Measurements from ENCODE around the gene NR3C1. TPM values are rescaled to one million over a fixed set of nuclear protein-coding genes. Genes with fewer than 3 reads are reported as not detected.

Gene NR3C1
- polyA plus RNA-seq, 4 donors: 37.5 to 42.2 (median 38.4) TPM

DNA sequence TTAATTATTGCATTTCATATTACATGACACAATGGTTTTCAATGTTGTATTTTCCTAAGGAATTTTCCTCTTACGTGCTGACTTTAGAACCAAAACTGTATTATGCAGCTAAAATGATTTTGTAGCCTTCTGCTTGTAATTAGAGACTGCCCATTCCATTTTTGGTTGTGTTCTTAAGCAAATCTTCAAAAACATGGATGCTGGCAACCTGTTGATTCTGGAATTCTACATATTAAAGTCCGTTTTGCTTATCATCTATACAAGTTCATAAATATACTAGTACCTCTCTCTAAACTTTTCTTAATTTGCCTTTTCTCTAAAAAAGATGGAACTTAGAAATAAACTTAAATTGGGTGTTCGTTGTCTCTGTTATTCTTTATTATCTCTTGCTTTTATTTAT is 88.3 kb downstream of the NR3C1 start:
- DNase-seq (ENCODE audit: low read depth in 4 of 4, low spot score in 3 of 4): no peak

DNA sequence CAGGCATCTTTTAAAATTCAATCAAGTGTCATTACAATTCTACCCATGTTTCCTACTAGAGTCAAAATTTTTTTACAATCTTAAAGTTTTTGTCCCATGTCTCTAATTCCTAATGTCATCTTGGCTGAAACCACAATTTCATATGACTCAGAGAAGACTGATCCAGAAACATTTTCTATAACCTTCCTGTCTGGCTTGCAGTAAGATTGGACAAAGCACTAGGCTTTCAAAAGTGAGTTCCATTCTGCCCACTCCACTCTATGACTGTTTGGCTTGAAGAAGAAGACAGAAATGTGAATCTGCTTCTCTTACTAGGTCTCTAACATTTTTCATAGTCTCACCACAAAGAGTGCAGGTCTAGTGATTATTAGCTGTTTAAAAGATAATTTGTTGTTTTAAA is 88.8 kb downstream of the NR3C1 start:
- no peak for DNase-seq (ENCODE audit: low read depth in 4 of 4, low spot score in 3 of 4)

DNA sequence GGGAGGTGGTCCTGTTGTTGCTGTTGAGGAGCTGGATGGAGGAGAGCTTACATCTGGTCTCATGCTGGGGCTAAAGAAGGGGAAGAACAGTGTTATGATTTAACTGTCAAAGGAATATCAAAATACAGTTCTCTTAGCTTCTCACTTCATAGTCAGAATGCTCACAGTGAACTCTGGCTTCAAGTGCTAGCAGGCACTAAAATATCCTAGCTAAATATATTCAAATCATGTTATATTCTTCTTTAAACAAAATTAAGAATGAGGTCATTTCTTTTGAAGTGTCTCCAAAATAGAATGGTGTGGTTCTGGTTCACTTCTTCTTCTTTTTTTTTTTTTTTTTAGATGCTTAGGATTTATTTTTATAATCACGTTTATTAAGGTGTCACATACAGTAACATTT is 89.4 kb downstream of the NR3C1 start:
- no peak for DNase-seq (ENCODE audit: low read depth in 4 of 4, low spot score in 3 of 4)

DNA sequence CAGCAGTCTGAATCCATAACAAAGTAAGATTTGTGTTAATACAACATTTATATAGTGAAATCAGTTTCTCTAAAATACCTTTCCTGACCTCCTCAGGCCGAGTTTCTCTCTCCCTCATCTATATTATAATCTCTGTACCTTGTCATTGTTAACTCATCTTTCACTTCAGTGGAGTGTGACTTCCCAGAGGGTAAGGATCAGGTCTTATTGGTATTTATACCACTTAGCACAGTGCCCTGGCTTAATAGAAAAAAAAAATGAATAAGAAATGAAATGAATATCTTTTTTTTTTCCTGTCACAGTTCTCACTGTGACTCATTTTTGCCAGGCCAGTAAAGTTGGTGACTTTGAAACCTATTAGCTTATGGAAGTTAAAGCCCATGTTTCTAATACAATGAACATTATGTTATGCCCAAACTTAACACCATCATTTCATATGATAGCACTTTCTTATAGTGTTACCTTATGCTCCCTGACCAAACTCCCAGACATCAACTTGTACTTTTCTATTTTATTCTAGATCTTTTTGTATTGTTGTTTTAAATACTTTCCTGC is 90.1 kb downstream of the NR3C1 start:
- DNase-seq (ENCODE audit: low read depth in 4 of 4, low spot score in 3 of 4): no peak

DNA sequence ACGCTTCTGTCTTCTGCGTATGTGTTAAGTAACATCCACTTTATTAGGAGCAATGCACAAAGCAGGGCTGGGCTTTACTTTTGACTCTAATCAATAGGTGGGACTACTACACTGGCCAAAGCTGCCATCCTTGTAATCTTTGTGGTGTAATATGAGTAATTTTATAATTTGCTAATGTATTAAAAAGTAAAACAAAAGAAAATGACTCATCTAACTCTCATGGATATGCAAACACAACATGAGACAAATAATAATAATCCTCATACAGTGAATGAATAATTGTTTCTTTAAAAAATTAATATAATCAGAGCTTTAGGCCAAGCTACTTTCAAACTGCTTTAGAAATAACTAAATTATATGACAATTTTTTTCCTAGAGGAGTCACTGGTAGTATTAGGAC is 90.7 kb downstream of the NR3C1 start:
- no peak for DNase-seq (ENCODE audit: low read depth in 4 of 4, low spot score in 3 of 4)

DNA sequence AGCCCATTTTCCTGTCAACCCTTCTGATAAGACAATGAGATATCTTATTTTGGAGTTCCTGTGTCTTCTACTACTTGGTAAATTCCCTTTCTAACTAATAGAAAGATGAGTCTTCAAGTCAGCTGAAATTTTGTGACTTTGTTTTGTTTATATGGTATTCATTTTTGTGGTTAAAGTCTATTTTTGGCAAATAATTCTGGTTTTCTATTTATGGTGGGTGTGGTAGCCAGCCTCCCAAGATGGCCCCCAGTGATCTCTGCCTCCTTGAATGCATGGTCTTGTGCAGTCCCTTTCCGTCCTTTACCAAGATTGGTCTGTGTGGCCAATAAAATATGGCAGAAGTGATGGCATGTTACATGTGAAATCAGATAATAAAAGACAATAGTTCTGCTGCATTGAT is 91.5 kb downstream of the NR3C1 start:
- DNase-seq (ENCODE audit: low read depth in 4 of 4, low spot score in 3 of 4): no peak

DNA sequence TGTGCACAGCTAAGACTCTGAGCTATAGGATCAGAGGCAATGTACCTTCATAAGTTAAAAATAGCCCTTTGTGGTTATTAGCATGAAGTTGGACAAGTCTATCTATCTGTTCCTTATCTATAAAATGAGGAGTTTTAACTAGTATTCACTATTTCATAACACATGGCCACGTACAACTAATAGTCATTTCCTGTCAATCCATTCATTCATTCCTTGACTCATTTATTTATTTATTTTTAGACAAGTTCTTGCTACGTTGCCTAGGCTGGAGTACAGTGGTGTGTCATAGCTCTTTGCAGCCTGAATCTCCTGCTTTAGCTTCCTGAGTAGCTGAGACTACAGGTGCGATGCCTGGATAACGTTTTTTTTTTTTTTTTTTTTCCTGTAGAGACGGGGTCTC is 92.1 kb downstream of the NR3C1 start:
- DNase-seq (ENCODE audit: low read depth in 4 of 4, low spot score in 3 of 4): no peak

DNA sequence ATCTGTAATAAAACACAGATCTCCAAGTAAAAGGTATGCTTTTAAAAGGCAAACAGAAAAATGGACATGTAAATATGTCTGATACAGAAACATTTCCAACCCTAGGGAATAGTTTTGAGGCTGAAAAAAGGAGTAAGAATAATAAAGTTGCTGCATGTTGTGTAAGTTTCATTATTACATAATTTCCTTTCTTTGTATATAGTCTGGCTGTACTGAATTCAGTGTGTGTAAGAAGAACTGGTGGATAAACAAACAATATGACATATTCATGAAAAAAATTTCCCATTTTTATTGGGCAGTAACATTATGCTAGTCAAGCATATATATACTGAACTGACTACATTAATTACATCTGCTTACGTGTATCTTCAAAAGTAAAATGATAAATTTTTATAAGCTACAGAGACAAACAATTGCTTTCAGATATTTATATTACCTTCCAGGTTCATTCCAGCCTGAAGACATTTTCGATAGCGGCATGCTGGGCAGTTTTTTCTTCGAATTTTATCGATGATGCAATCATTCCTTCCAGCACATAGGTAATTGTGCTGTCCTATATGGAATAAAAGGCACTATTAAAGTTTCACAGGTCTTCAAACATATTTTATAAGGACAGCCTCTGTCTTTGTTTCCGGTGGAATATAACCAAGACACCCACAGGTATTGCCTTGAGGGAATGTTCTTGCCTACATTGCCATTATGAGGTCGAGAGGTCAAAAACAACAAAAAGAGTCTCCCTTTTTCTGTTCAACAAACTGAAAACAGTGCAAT is 93.6 kb downstream of the NR3C1 start:
- DNase-seq (ENCODE audit: low read depth in 4 of 4, low spot score in 3 of 4): no peak

DNA sequence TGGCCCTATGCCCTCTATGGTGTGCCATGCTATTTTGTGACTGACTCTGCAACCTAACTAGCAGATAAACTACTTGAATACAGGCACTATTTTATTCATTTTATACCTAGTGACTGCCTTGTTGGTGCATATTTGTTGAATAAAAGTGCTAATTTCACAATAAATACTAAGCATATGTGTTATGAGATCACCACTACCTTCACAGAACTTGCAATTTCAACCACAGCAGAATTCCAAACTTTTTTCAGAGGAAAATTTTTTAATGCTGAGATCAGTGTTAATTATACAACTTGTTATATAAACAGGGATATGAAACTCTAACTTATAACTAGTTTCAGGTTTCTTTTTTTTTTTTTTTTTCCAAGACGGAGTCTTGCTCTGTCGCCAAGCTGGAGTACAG is 94.8 kb downstream of the NR3C1 start:
- no peak for DNase-seq (ENCODE audit: low read depth in 4 of 4, low spot score in 3 of 4)

DNA sequence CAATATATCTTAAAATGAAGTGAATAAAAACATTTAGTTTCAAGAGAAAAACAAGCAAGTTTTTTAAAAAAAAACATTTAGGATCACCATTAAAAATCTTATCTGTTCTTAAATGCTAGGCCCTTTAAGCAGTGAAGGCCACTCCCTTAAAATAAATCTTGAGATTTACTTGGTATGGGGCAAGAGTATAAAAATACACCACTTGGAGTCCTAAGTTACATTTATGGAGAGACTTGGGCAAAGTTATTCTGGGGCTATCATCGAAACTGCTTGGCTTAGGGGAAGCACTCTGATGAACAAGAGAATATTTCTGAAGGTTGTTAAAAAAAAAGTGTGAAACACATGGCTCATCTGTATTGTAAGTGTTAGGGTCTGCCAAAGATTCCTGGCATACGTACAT is 97.4 kb downstream of the NR3C1 start:
- DNase-seq (ENCODE audit: low read depth in 4 of 4, low spot score in 3 of 4): no peak

DNA sequence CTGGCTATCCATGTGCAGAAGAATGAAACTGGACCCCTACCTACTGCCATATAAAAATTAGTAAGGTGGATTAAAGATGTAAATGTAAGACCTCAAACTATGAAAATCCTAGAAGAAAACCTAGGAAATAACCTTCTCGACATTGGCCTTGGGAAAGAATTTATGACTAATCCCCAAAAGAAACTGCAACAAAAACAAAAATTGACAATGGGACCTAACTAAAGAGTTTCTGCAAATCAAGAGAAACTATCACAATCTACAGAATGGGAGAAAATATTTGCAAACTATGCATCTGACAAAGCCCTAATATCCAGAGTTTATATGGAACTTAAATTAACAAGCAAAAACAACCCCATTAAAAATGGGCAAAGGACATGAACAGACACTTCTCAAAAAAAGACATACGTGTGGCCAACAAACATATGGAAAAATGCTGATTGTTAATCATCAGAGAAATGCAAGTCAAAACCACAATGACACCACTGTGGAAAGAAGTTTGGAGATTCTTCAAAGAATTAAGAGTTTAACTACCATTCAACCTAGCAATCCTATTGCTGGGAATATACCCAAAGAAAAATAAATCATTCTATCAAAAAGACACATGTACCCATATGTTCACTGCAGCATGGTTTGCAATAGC is 98.5 kb downstream of the NR3C1 start:
- DNase-seq (ENCODE audit: low read depth in 4 of 4, low spot score in 3 of 4): no peak

DNA sequence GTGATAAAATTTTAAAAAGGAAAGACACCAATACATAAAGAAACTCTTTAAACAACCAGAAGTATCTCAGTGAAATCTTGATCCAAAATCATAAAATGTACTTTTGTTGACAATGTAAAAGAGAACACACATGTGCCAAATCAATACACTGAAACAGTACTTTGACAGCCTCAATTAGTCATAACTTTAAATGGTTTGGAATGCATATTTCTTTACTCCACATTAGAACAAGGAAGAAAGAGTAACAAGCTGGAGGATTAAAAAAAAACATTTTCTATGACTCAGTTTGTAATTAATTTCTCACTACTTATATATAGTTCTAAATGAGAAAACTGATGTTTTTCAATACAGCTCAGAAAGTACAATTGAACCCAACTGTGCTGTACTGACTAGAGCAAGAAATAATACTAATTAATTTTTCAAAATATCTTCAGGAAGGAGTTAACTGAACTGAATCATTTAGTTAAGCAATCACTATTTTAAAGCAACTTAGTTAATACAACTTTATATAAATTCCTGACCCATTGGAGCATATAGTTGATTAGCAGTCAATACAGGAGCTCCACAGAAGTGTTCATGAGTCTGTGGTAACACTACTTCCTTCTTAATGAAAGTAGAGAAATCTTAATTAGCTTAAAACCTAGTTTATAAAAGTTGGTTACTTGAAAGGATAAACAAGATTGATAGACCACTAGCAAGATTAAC is 101.0 kb downstream of the NR3C1 start:
- no peak for DNase-seq (ENCODE audit: low read depth in 4 of 4, low spot score in 3 of 4)

DNA sequence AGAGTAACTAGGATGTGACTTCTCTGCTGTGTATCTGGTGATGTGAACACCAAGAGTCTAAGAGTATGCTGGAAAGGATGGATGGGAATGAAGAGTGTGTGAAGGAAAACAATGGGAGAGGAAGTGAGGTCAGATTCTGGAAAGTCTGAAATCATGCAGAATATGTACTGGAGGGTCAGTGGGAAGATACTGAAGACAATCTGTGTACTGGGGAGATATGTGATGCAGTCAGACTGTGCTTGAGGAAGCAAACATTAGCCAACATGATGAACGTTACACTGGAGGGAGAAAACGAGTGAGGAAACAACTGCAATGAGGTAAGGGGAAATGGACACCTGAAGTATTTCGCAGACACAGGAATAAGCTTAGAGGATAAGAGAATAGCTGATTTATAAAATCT is 105.7 kb downstream of the NR3C1 start:
- DNase-seq (ENCODE audit: low read depth in 4 of 4, low spot score in 3 of 4): no peak

DNA sequence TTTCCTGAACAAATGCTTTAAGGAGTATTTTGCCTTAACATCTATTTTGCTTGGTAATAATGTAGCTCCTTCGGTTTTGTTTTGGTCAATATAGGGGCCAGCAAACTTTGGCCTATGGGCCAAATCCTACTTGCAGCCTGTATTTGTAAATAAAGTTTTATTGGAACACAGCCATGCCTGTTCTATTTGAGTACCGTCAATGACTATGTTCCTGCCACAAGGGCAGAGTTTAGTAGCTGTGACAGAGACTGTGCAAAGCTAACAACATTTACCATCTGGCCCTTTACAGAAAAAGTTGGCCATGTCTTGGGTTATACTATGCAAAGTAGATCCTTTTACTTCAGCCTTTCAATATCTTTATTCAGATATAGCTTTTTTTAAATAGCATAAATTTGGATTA is 113.4 kb downstream of the NR3C1 start:
- no peak for DNase-seq (ENCODE audit: low read depth in 4 of 4, low spot score in 3 of 4)

DNA sequence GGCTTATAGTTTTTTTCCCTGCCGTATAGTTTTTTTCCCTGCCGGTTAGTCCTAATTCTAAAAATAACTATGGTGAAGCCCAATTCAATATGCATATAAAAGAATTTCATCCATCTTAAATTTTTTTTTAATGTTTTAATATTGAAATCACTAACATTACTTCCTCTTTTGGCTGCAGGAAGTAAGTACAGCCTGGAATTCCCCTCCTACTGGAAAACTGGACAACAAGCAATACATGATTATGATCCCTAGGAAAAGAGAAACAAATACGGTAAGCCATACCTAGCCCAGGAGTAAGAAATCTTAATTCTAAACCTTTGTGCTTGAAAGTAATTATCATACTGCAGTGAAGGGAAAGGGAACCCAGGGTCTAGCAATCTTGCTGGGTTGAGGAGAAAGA is 119.0 kb downstream of the NR3C1 start:
- no peak for DNase-seq (ENCODE audit: low read depth in 4 of 4, low spot score in 3 of 4)

DNA sequence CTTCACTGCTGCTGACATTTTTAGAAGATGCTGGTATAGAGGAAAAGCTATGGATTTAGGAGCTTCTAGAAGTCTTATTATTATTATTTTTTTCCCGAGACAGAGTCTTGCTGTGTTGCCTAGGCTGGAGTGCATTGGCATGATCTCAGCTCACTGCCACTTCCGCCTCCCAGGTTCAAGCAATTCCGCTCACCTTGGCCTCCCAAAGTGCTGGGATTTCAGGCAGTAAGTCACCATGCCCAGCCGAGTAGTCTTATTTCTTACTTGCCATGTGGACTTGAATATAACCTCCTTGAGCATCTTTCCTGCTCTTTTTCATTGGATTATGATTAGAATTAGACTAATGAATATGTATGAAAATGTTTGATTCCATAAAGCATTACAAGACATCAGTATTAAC is 119.5 kb downstream of the NR3C1 start:
- DNase-seq (ENCODE audit: low read depth in 4 of 4, low spot score in 3 of 4): no peak

DNA sequence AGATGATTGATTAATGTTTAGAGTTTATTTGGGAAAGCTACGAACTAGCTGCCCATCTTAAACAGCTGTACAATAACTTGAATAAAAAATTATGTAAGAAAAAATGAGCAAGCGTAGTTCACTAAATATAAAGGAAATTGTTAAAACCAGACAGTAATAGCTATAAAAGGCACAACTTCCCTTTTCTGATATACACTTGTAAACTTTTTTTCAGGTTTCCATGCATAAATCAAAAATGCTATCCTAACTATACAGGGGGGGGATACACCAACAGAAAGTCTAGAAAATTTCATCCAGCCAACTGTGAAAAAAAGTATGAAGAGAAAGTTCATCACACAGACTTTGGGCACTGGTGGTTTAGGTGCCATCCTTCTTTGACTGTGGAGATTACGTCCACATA is 122.3 kb downstream of the NR3C1 start:
- no peak for DNase-seq (ENCODE audit: low read depth in 4 of 4, low spot score in 3 of 4)

DNA sequence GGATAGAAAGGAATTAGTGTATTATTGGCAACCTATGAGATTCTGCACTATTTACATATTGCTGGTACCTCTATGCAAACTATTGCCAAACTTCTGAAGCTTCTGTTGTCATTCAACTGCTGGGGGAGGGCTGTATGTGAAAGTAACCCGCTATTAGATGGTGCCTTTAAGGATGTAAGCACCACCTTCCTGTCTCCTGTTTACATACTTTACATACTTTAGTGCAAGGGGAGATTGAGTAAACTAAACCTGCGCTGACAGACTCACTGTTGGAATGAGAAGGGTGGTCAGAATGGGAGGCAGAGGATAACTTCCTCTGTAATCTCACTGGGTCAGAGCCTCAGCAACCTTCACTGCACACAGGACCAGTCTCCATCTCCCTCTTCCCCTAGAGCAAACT is 123.8 kb downstream of the NR3C1 start:
- DNase-seq (ENCODE audit: low read depth in 4 of 4, low spot score in 3 of 4): no peak

DNA sequence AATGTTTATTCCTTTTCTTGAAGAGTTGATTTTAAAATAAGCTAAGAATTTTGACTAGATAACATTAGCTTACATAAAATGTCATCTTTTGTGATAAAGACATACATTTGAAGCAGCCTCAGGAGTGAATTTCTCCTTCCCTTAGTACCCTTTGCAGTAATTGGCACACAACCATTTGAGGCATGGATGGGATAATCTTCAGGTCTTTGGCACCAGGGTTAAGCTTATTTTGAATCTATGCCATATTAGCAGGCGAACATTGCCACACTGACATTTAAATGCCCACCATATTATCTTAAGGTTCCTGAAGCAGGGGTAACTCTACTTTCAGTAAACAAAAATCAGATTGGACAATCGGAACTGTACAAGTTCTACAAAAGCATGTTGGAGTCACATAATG is 126.0 kb downstream of the NR3C1 start:
- no peak for DNase-seq (ENCODE audit: low read depth in 4 of 4, low spot score in 3 of 4)

DNA sequence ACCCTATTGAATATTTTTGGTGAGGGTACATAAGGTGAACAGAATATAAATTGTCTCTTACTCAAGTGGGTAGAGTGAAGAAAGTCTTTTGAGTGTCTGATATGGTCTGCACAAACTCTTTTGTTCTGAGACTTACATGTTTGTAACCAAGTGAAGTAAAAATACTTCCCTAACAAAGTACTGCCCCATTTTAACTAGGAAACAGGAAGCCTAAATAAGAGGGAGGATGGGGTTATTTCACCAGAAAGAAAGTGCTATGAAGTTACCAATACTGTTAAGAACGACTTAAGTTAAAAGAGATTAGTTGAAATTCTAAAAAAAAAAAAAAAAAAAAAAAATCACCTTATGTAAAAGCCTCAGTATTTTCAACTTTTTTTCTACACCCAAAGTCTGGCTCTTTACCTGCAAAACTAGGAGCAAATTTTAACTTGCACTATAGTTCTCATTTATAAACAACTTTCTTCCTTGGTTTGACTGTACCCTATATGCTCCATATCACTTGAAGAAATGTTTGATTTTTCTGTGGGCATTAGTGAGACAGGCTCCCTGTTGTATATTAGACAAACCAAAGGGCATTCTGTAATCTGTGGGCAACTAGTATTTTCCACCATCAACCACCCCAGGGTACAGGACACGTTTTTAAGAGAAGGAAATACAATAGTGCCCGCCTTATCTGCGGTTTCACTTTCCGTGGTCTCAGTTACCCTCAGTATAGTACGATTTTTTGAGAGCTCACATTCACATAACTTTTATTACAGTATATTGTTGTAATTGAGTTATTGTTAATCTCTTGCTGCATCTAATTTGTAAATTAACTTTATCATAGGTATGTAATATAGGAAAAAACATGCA is 127.7 kb downstream of the NR3C1 start:
- no peak for DNase-seq (ENCODE audit: low read depth in 4 of 4, low spot score in 3 of 4)

DNA sequence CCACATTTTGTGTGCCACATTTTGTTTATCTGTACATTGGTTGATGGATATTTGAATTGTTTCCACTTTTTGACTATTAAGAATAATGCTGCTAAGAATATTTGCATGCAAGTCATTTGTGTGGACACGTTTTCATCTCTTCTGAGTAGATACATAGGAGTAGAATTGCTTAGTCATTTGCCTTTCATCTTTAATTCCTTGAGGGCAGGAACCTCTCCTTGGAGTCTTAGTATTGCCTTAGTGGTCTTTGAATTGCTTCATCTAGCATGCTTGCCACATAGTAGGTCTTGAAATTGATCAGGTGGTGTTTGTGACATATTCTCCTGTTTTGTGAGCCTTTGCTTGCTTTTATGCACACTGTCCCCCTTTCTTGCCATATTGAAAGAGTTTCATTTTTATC is 128.5 kb downstream of the NR3C1 start:
- DNase-seq (ENCODE audit: low read depth in 4 of 4, low spot score in 3 of 4): no peak
